Activated CD4-positive, alpha-beta memory T cell treated with anti-CD3 and anti-CD28 coated beads, Interleukin-2, amount 10 ng/mL, durations not matched to agents 7 days and 5 days (primary cell): ENCODE data around the gene TCTN1. TPM values are rescaled to one million over a fixed set of nuclear protein-coding genes. Genes with fewer than 3 reads are reported as not detected.
"Not testable (repeated sequence)": the region's sequence is repeated elsewhere in the genome, so short reads cannot be mapped to it uniquely, and the experiment has no call there.

Source experiments
- CTCF ChIA-PET: fragments of 350-600 bp; sonication (Branson Sonifier 250); formaldehyde crosslinking; loops from one replicate; lab custom pipeline; 2021; ENCODE audit warnings: antibody characterized with exemption, inconsistent platforms; lab: Charles Lee
- POLR2A ChIA-PET: fragments of 350-600 bp; sonication (Branson Sonifier 250); formaldehyde crosslinking; loops from one replicate; lab custom pipeline; 2021; ENCODE audit warnings: antibody characterized with exemption; lab: Charles Lee
- DNase-seq: peaks from one replicate; pipeline ENCODE4 v3.0.0-alpha.2; 2020
- H3K27ac Mint-ChIP-seq: one replicate; pipeline ENCODE4 v1.8.0; 2021; ENCODE audit warnings: mild to moderate bottlenecking, mixed read lengths
- H3K27me3 Mint-ChIP-seq: one replicate; pipeline ENCODE4 v1.8.0; 2021; ENCODE audit warnings: mixed read lengths
- H3K36me3 Mint-ChIP-seq: one replicate; pipeline ENCODE4 v1.8.0; 2021; ENCODE audit warnings: low read depth, mixed read lengths
- H3K4me1 Mint-ChIP-seq: one replicate; pipeline ENCODE4 v1.8.0; 2021; ENCODE audit warnings: mixed read lengths
- H3K4me3 Mint-ChIP-seq: one replicate; pipeline ENCODE4 v1.8.0; 2021; ENCODE audit warnings: mild to moderate bottlenecking, mixed read lengths
- H3K9me3 Mint-ChIP-seq: one replicate; pipeline ENCODE4 v1.8.0; 2021; ENCODE audit warnings: mixed read lengths
- total RNA-seq, 2 experiments: library from RNA; stranded (reverse); gene quantifications; one replicate each; pipeline ENCODE4 v1.2.3, GENCODE V29; 2021

Gene TCTN1
- total RNA-seq, 2 experiments from 2014 or later = 2.6 to 3.4 TPM

DNA sequence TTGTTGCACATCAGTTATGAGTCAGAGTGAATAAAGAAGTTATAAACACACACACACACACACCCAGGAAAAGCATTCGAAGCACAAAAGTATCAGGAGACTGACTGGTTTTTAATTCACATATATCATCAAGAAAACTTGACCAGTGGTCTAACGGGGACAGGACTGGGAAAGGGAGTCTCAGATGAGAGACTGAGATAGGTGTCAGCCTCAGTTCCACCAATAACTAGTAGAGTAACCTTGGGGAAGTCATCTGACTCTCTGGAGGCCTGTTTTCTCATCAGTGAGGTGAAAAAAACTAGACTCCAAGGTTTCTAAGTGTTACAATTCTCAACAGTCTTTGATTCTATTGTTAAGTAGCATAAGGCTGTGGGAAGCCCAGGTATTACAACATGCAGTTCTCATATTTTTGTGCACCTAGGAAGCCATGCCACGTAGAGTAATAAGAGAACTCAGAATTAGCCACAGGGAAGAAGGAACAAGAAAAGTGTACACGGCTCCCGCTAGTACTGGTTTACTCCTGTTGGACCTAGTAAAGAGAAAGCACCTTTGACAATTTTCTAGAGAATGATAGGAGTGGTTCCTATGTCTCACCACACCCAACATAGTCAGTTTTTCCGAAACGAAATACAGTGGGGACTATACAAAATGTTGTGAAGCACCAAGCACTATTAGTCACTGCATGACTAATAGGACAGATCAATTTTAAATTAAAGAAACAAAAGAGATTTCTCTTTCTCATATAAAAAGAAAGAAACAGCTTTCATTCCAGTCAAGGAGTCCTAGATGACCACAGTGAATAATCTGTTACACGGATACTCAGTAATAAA, 35.9 kb upstream of the TCTN1 start:
- ChIA-PET POLR2A (interaction anchor here (0.7 to 4.6 kb wide), 16 partner anchors 11 to 498 kb away, joined by 3 to 43 read pairs (median 5); partner anchors contain the start of genes ARPC3, FAM216A, GPN3 and RAD9B), CTCF (interaction anchor here (0.7 to 2.5 kb wide), 5 partner anchors 13 to 128 kb away, joined by 3 to 8 read pairs (median 4); partner anchors contain the start of genes ARPC3 and FAM216A)
- Mint-ChIP-seq H3K4me1 (peaks cover 66% of the 10 kb centered on the region), H3K4me3 (peak overlapping the region; percentile 67), H3K27ac (peak overlapping the region; percentile 98), H3K9me3 (peaks cover 2% of the 10 kb centered on the region), H3K27me3 (no peaks in the 10 kb centered on the region), H3K36me3 (peaks cover 40% of the 10 kb centered on the region)
- DNase-seq = peak; percentile 54

GRCh38 chr12:110578694-110579534, 35.0 kb upstream of the TCTN1 start:
- Mint-ChIP-seq H3K27me3 (no peaks in the 10 kb centered on the region), H3K9me3 (no peaks in the 10 kb centered on the region), H3K4me3 (peak overlapping the region; percentile 67), H3K36me3 (peaks cover 36% of the 10 kb centered on the region), H3K4me1 (peaks cover 73% of the 10 kb centered on the region), H3K27ac (peak overlapping the region; percentile 98)
- POLR2A ChIA-PET = interaction anchor here (0.7 to 4.6 kb wide), 12 partner anchors 12 to 539 kb away, joined by 3 to 43 read pairs (median 14); partner anchors contain the start of genes ARPC3, FAM216A, GPN3 and RAD9B
- CTCF ChIA-PET = interaction anchor here (1.1 to 3.3 kb wide), 5 partner anchors 12 to 111 kb away, joined by 5 to 27 read pairs (median 7); partner anchors contain the start of genes FAM216A and GPN3
- DNase-seq = peak; percentile 30

DNA sequence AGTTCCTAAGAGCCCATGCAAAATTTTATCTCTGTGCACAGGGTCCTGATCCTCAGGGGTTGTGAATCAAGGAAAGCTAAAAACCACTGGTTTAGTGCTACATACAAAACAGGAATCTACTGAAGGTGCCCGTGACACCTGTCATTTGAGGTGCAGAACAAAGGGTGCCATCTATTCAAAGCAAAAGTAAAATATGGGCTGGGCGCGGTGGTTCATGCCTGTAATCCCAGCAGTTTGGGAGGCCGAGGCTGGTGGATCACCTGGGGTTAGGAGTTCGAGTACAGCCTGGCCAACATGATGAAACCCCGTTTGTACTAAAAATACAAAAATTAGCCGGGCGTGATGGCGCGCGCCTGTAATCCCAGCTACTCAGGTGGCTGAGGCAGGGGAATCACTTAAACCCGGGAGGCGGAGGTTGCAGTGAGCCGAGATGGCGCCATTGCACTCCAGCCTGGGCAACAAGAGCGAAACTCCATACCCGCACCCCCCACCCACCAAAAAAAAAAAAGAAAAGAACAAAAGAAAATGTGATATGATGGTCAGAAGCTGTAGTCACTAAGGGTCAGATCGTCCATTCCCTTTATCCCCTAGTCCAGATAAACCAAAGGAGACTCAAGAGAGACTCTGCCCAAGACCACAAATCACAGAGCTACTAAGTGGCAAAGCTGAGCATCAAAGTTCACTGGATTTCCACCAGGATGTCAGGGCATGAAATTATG, 34.2 kb upstream of the TCTN1 start:
- Mint-ChIP-seq H3K36me3 (peaks cover 31% of the 10 kb centered on the region), H3K4me1 (peaks cover 81% of the 10 kb centered on the region), H3K27ac (peak overlapping the region; percentile 98), H3K4me3 (peak overlapping the region; percentile 67), H3K9me3 (no peaks in the 10 kb centered on the region), H3K27me3 (no peaks in the 10 kb centered on the region)
- DNase-seq = no peak
- ChIA-PET POLR2A (interaction anchor here (1.0 to 4.6 kb wide), 10 partner anchors 12 to 540 kb away, joined by 3 to 43 read pairs (median 20); partner anchors contain the start of genes ARPC3, FAM216A, GPN3 and RAD9B), CTCF (interaction anchor here (1.1 to 3.3 kb wide), 5 partner anchors 11 to 111 kb away, joined by 4 to 27 read pairs (median 7); partner anchors contain the start of genes FAM216A and GPN3)

GRCh38 chr12:110581931-110582275, 32.0 kb upstream of the TCTN1 start:
- Mint-ChIP-seq H3K36me3 (peaks cover 25% of the 10 kb centered on the region), H3K27ac (peak overlapping the region; percentile 83), H3K9me3 (no peaks in the 10 kb centered on the region), H3K4me1 (peaks cover 77% of the 10 kb centered on the region), H3K4me3 (peak overlapping the region; percentile 88), H3K27me3 (no peaks in the 10 kb centered on the region)
- DNase-seq = no peak
- ChIA-PET CTCF (interaction anchor here (1.2 to 3.3 kb wide), 2 partner anchors 19 to 28 kb away, joined by 4 to 27 read pairs; no protein-coding TSS in a partner anchor), POLR2A (interaction anchor here (0.6 to 4.5 kb wide), 9 partner anchors 10 to 132 kb away, joined by 3 to 43 read pairs (median 5); partner anchors contain the start of genes ARPC3, FAM216A, GPN3 and RAD9B)

- Mint-ChIP-seq H3K4me1 (peaks cover 73% of the 10 kb centered on the region), H3K27ac (peak overlapping the region; percentile 83), H3K4me3 (peak overlapping the region; percentile 88), H3K27me3 (no peaks in the 10 kb centered on the region), H3K9me3 (no peaks in the 10 kb centered on the region), H3K36me3 (peaks cover 25% of the 10 kb centered on the region)
- CTCF ChIA-PET = interaction anchor here (1.2 kb wide), 1 partner anchor 28 kb away, joined by 4 read pairs; no protein-coding TSS in a partner anchor
- peak; percentile 73 for DNase-seq
- POLR2A ChIA-PET = interaction anchor here (1.0 to 4.5 kb wide), 8 partner anchors 9 to 132 kb away, joined by 3 to 43 read pairs (median 9); partner anchors contain the start of genes ARPC3, FAM216A and GPN3
Measured at GRCh38 chr12:110582276-110583136, 31.4 kb upstream of the TCTN1 start.

DNA sequence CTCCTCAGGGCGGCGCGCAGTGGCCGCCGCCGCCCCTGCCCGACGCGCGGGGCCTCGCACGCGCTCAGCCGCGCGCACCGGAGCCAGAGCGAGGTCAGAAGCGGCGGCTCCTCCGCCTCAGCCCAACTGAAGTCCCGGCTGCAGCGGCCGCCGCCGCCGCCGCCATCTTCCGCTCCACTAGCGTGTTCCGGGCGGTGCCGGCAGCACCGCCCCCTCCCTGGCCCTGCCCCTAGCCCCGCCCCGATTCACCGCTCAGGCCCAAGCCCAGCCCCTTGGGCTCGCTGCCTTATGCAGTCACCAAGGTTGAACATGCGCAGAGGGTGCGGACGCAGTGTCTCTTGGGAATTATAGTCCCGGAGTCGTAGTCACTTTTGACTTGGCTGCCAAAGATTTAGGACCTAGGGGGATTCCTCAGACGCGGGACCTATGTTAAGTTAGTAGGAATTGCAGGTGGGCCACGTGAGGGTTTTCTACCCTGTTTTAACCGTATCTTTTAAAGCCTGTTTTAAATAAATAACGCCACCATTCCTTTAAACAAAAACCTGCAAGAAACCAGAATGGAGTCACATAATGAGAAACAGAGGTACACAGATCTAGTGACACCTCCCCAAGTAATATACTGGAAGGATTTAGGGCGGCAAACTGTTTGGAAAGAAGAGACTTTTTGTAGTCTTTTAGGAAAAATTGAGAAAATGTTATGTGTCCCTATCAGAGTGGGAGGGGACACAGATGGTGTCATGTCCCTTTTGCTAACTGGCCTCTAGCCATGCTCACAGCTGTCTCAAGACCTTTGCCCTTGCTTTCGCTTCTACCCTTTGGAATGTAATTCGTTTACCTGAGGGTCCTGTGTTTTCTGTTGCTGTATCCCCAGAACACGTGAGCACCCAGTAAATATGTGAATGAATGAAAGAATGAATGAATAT, 30.5 kb upstream of the TCTN1 start, which contains the start of gene PPTC7:
TSS of gene PPTC7 (minus strand) at position 182 of the 923 bp plus-strand sequence. CDS start 287 bp downstream, outside the sequence.
- Mint-ChIP-seq H3K9me3 (no peaks in the 10 kb centered on the region), H3K27me3 (no peaks in the 10 kb centered on the region), H3K4me1 (peaks cover 64% of the 10 kb centered on the region), H3K27ac (peak within 1 kb of the TSS; percentile 88), H3K36me3 (peaks cover 25% of the 10 kb centered on the region), H3K4me3 (peak within 1 kb of the TSS; percentile 88)
- ChIA-PET CTCF (interaction anchor here (1.7 to 3.6 kb wide), 3 partner anchors 18 to 114 kb away, joined by 4 to 27 read pairs (median 13); partner anchors contain the start of genes FAM216A and GPN3), POLR2A (interaction anchor here (2.8 to 3.4 kb wide), 2 partner anchors 21 to 133 kb away, joined by 13 to 14 read pairs; partner anchors contain the start of gene ARPC3)
- DNase-seq = peak; percentile 97

GRCh38 chr12:110585231-110585799, 28.6 kb upstream of the TCTN1 start:
- Mint-ChIP-seq H3K9me3 (no peaks in the 10 kb centered on the region), H3K4me1 (peaks cover 52% of the 10 kb centered on the region), H3K27ac (peak overlapping the region; percentile 92), H3K27me3 (no peaks in the 10 kb centered on the region), H3K4me3 (peak overlapping the region; percentile 69), H3K36me3 (peaks cover 12% of the 10 kb centered on the region)
- ChIA-PET POLR2A (interaction anchor here (0.9 to 3.4 kb wide), 11 partner anchors 8 to 461 kb away, joined by 3 to 16 read pairs (median 12); partner anchors contain the start of genes ARPC3, FAM216A, GPN3 and IFT81), CTCF (interaction anchor here (0.6 to 3.6 kb wide), 9 partner anchors 9 to 156 kb away, joined by 3 to 27 read pairs (median 4); partner anchors contain the start of genes ARPC3, FAM216A and GPN3)
- peak; percentile 57 for DNase-seq

GRCh38 chr12:110587102-110587501, 26.8 kb upstream of the TCTN1 start:
- POLR2A ChIA-PET = interaction anchor here (2.6 to 2.9 kb wide), 2 partner anchors 12 to 85 kb away, joined by 12 to 15 read pairs; partner anchors contain the start of genes RAD9B and VPS29
- peaks cover 52% of the 10 kb centered on the region for H3K4me1 Mint-ChIP-seq
- CTCF ChIA-PET = interaction anchor here (1.2 to 3.6 kb wide), 2 partner anchors 14 to 15 kb away, joined by 3 to 27 read pairs; no protein-coding TSS in a partner anchor
- not testable (repeated sequence) for H3K9me3 Mint-ChIP-seq, H3K27ac Mint-ChIP-seq, H3K4me3 Mint-ChIP-seq, H3K27me3 Mint-ChIP-seq, DNase-seq, H3K36me3 Mint-ChIP-seq

GRCh38 chr12:110590059-110590458, 23.9 kb upstream of the TCTN1 start:
- no peaks in the 10 kb centered on the region for H3K36me3 Mint-ChIP-seq
- H3K4me3 Mint-ChIP-seq = no peak overlapping the region

More at GRCh38 chr12:110590059-110590458, 23.9 kb upstream of the TCTN1 start:
- no peak for DNase-seq
- Mint-ChIP-seq H3K9me3 (no peaks in the 10 kb centered on the region), H3K4me1 (peaks cover 34% of the 10 kb centered on the region), H3K27ac (peak overlapping the region; percentile 57), H3K27me3 (no peaks in the 10 kb centered on the region)
- ChIA-PET CTCF (interaction anchor here (0.9 to 4.9 kb wide), 4 partner anchors 10 to 140 kb away, joined by 4 to 39 read pairs (median 6); partner anchors contain the start of gene ARPC3), POLR2A (interaction anchor here (0.7 to 5.3 kb wide), 7 partner anchors 10 to 140 kb away, joined by 3 to 38 read pairs (median 4); partner anchors contain the start of genes ARPC3, FAM216A, GPN3 and RAD9B)
